GM23338 (cell line): ENCODE data around the gene TCERG1L. TPM values are rescaled to one million over a fixed set of nuclear protein-coding genes. Genes with fewer than 3 reads are reported as not detected.

Source experiments
- ATAC-seq: fragments of 200-7000 bp; cut with Tn5 transposase; 3 replicates; pipeline ENCODE4 v1.9.1; 2020
- DNase-seq: peaks from one replicate; pipeline ENCODE4 v3.0.0-alpha.2; 2015; ENCODE audit warnings: low spot score
- H2AFZ ChIP-seq: fragments of 200-600 bp; sonication (generic); 2 replicates; pipeline ENCODE4 v1.8.0; 2016; ENCODE audit warnings: antibody characterized with exemption, mild to moderate bottlenecking, moderate library complexity
- H3F3A ChIP-seq: fragments of 200-600 bp; sonication (generic); replicated peaks from 2 replicates; pipeline ENCODE4 v1.8.0; 2017; ENCODE audit warnings: antibody characterized with exemption, mixed run types, low read depth
- H3K27ac ChIP-seq: fragments of 200-600 bp; sonication (generic); 2 replicates; pipeline ENCODE4 v1.6.1; 2016; ENCODE audit warnings: low read depth
- H3K27me3 ChIP-seq: fragments of 200-600 bp; sonication (generic); 2 replicates; pipeline ENCODE4 v1.8.0; 2016; ENCODE audit warnings: mild to moderate bottlenecking, mixed run types, moderate library complexity; ENCODE audit not compliant: insufficient read depth
- H3K36me3 ChIP-seq: fragments of 200-600 bp; sonication (generic); 2 replicates; pipeline ENCODE4 v1.8.0; 2016; ENCODE audit warnings: mild to moderate bottlenecking; ENCODE audit not compliant: insufficient read depth
- H3K4me1 ChIP-seq: fragments of 200-600 bp; sonication (generic); 2 replicates; pipeline ENCODE4 v1.8.0; 2016; ENCODE audit warnings: mild to moderate bottlenecking, moderate library complexity; ENCODE audit not compliant: insufficient read depth
- H3K4me2 ChIP-seq: fragments of 200-600 bp; sonication (generic); 2 replicates; pipeline ENCODE4 v1.7.1; 2017; ENCODE audit warnings: mixed run types
- H3K4me3 ChIP-seq: fragments of 200-600 bp; sonication (generic); 2 replicates; pipeline ENCODE4 v1.6.1; 2016; ENCODE audit warnings: mixed run types
- H3K79me2 ChIP-seq: fragments of 200-600 bp; sonication (generic); replicated peaks from 2 replicates; pipeline ENCODE4 v1.8.0; 2017; ENCODE audit warnings: mild to moderate bottlenecking; ENCODE audit not compliant: insufficient read depth
- H3K9me2 ChIP-seq: fragments of 200-600 bp; sonication (generic); 2 replicates; pipeline ENCODE4 v1.8.0; 2017; ENCODE audit not compliant: insufficient read depth
- H4K20me1 ChIP-seq: fragments of 200-600 bp; sonication (generic); replicated peaks from 2 replicates; pipeline ENCODE4 v1.8.0; 2017; ENCODE audit warnings: mild to moderate bottlenecking; ENCODE audit not compliant: insufficient read depth
- H3K27ac Mint-ChIP-seq: 2 replicates; pipeline ENCODE4 v1.8.0; 2020; ENCODE audit warnings: inconsistent platforms, mild to moderate bottlenecking, moderate library complexity, mixed read lengths
- H3K27me3 Mint-ChIP-seq: 3 replicates; pipeline ENCODE4 v1.8.0; 2022; ENCODE audit warnings: low read depth, mild to moderate bottlenecking, moderate library complexity, mixed read lengths, inconsistent platforms; ENCODE audit not compliant: insufficient read depth, poor library complexity
- H3K36me3 Mint-ChIP-seq: 3 replicates; pipeline ENCODE4 v1.8.0; 2021; ENCODE audit warnings: low read depth, mild to moderate bottlenecking, inconsistent platforms, moderate library complexity, mixed read lengths
- H3K4me1 Mint-ChIP-seq: 3 replicates; pipeline ENCODE4 v1.8.0; 2020; ENCODE audit warnings: mild to moderate bottlenecking, inconsistent platforms, mixed read lengths
- H3K4me3 Mint-ChIP-seq: 3 replicates; pipeline ENCODE4 v1.8.0; 2021; ENCODE audit warnings: moderate library complexity, mild to moderate bottlenecking, inconsistent platforms, mixed read lengths
- H3K9me3 Mint-ChIP-seq: 3 replicates; pipeline ENCODE4 v1.8.0; 2020; ENCODE audit warnings: moderate library complexity, mild to moderate bottlenecking, inconsistent platforms, mixed read lengths
- CREB1 ChIP-seq: fragments of 250-450 bp; sonication (Bioruptor Pico); IDR thresholded peaks from 2 replicates; pipeline ENCODE4 v1.5.0; 2020; ENCODE audit warnings: low read depth, mild to moderate bottlenecking, moderate library complexity
- EZH2 ChIP-seq: fragments of 200-600 bp; sonication (generic); IDR thresholded peaks from one replicate; pipeline ENCODE4 v1.8.0; 2017; ENCODE audit warnings: antibody characterized with exemption, mild to moderate bottlenecking, low read depth; ENCODE audit not compliant: unreplicated experiment
- EZH2phosphoT487 ChIP-seq: fragments of 200-600 bp; sonication (generic); IDR thresholded peaks from one replicate; pipeline ENCODE4 v1.8.1; 2018; ENCODE audit warnings: antibody characterized with exemption; ENCODE audit not compliant: unreplicated experiment
- JUNB ChIP-seq: IDR thresholded peaks from one replicate; pipeline ENCODE4 v1.6.1; 2016; ENCODE audit warnings: antibody characterized with exemption; ENCODE audit not compliant: unreplicated experiment
- NANOG ChIP-seq: IDR thresholded peaks from 2 replicates; pipeline ENCODE4 v1.6.1; 2016; ENCODE audit warnings: antibody characterized with exemption, borderline replicate concordance
- POLR2AphosphoS5 ChIP-seq: IDR thresholded peaks from 2 replicates; pipeline ENCODE4 v1.6.1; 2016; ENCODE audit warnings: antibody characterized with exemption, low read depth
- STAT1 ChIP-seq: IDR thresholded peaks from one replicate; pipeline ENCODE4 v1.6.1; 2016; ENCODE audit warnings: antibody characterized with exemption; ENCODE audit not compliant: unreplicated experiment
- ZNF114 ChIP-seq: fragments of 250-450 bp; sonication (Bioruptor Pico); IDR thresholded peaks from 2 replicates; pipeline ENCODE4 v1.5.0; 2020; ENCODE audit warnings: mild to moderate bottlenecking, moderate library complexity
- ZNF331 ChIP-seq: fragments of 250-450 bp; sonication (Bioruptor Pico); IDR thresholded peaks from 2 replicates; pipeline ENCODE4 v1.5.0; 2020; ENCODE audit warnings: low read depth, mild to moderate bottlenecking, moderate library complexity
- polyA plus RNA-seq: library from polyadenylated mRNA; unstranded; fragments of >200 nt; fragmentation: Nextera tagmentation; extraction: Ambion mirVana; gene quantifications from 2 replicates; pipeline ENCODE4 v1.2.1, GENCODE V29; 2016
- total RNA-seq: library from RNA; depleted of rRNA; stranded (reverse); fragments of >200 nt; shearing (Covaris generic); gene quantifications from 2 replicates; pipeline ENCODE4 v1.2.3, GENCODE V29; 2014
- TF ChIP-seq, protein P1 (sequence below): fragments of 250-450 bp; sonication (Bioruptor Pico); IDR thresholded peaks from 2 replicates; pipeline ENCODE4 v1.5.0; 2020; ENCODE audit warnings: mild to moderate bottlenecking, moderate library complexity
- TF ChIP-seq, protein P2 (sequence below): IDR thresholded peaks from one replicate; pipeline ENCODE4 v1.6.1; 2018; ENCODE audit warnings: antibody characterized with exemption; ENCODE audit not compliant: unreplicated experiment
- TF ChIP-seq, protein P3 (sequence below), 2 experiments: fragments of 200-600 bp in 1 of 2; sonication (generic) in 1 of 2; conservative IDR thresholded peaks; 2 replicates each; pipeline versions ENCODE4 v1.5.1 to v1.6.1; 2016 to 2017; ENCODE audit warnings: antibody characterized with exemption in 2 of 2, low read depth in 2 of 2, mild to moderate bottlenecking in 2 of 2, moderate library complexity in 1 of 2
- TF ChIP-seq, protein P4 (sequence below): IDR thresholded peaks from 2 replicates; pipeline ENCODE4 v1.6.1; 2016; ENCODE audit warnings: antibody characterized with exemption

The TCERG1L gene
- total and polyA plus RNA-seq, 2 experiments from 2014 or later, result 3.9 to 5.5 TPM

DNA sequence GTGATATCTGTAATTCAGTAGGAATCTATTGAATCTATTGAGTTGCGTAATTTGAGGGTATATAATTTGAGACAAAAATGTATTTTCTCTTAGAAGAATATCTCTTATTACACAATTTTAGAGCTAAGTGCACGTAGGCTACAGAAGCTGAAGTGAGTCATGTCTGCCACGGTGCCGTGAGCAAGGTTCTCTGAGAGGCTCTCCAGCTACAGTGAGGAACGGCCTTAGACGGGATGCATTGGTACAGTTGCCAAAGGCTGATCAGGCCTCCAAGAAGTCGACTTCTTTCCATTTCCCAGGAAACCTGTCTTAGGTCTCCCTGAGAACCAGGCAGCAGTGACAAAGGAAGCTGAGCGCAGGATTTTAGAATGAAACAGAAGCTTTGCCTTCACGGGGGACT is 28.6 kb downstream of the TCERG1L start:
- Histone ChIP-seq H3K4me3 (no peak overlapping the region), H3K4me1 (no peaks in the 10 kb centered on the region), H3K9me2 (no peaks in the 10 kb centered on the region), H3K27ac (no peak overlapping the region), H3K4me2 (no peak overlapping the region), H2AFZ (no peak overlapping the region), H4K20me1 (no peaks in the 10 kb centered on the region), H3K27me3 (no peaks in the 10 kb centered on the region), H3K79me2 (no peaks in the 10 kb centered on the region), H3F3A (no peaks in the 10 kb centered on the region), H3K36me3 (no peaks in the 10 kb centered on the region)
- H3K27me3 Mint-ChIP-seq, result no peaks in the 10 kb centered on the region
- ATAC-seq (no peak), DNase-seq (no peak)
- TF ChIP-seq, protein P1, sequence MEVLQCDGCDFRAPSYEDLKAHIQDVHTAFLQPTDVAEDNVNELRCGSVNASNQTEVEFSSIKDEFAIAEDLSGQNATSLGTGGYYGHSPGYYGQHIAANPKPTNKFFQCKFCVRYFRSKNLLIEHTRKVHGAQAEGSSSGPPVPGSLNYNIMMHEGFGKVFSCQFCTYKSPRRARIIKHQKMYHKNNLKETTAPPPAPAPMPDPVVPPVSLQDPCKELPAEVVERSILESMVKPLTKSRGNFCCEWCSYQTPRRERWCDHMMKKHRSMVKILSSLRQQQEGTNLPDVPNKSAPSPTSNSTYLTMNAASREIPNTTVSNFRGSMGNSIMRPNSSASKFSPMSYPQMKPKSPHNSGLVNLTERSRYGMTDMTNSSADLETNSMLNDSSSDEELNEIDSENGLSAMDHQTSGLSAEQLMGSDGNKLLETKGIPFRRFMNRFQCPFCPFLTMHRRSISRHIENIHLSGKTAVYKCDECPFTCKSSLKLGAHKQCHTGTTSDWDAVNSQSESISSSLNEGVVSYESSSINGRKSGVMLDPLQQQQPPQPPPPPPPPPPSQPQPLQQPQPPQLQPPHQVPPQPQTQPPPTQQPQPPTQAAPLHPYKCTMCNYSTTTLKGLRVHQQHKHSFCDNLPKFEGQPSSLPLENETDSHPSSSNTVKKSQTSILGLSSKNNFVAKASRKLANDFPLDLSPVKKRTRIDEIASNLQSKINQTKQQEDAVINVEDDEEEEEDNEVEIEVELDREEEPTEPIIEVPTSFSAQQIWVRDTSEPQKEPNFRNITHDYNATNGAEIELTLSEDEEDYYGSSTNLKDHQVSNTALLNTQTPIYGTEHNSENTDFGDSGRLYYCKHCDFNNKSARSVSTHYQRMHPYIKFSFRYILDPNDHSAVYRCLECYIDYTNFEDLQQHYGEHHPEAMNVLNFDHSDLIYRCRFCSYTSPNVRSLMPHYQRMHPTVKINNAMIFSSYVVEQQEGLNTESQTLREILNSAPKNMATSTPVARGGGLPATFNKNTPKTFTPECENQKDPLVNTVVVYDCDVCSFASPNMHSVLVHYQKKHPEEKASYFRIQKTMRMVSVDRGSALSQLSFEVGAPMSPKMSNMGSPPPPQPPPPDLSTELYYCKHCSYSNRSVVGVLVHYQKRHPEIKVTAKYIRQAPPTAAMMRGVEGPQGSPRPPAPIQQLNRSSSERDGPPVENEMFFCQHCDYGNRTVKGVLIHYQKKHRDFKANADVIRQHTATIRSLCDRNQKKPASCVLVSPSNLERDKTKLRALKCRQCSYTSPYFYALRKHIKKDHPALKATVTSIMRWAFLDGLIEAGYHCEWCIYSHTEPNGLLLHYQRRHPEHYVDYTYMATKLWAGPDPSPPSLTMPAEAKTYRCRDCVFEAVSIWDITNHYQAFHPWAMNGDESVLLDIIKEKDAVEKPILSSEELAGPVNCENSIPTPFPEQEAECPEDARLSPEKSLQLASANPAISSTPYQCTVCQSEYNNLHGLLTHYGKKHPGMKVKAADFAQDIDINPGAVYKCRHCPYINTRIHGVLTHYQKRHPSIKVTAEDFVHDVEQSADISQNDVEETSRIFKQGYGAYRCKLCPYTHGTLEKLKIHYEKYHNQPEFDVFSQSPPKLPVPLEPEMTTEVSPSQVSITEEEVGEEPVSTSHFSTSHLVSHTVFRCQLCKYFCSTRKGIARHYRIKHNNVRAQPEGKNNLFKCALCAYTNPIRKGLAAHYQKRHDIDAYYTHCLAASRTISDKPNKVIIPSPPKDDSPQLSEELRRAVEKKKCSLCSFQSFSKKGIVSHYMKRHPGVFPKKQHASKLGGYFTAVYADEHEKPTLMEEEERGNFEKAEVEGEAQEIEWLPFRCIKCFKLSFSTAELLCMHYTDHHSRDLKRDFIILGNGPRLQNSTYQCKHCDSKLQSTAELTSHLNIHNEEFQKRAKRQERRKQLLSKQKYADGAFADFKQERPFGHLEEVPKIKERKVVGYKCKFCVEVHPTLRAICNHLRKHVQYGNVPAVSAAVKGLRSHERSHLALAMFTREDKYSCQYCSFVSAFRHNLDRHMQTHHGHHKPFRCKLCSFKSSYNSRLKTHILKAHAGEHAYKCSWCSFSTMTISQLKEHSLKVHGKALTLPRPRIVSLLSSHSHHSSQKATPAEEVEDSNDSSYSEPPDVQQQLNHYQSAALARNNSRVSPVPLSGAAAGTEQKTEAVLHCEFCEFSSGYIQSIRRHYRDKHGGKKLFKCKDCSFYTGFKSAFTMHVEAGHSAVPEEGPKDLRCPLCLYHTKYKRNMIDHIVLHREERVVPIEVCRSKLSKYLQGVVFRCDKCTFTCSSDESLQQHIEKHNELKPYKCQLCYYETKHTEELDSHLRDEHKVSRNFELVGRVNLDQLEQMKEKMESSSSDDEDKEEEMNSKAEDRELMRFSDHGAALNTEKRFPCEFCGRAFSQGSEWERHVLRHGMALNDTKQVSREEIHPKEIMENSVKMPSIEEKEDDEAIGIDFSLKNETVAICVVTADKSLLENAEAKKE, result no peak
- TF ChIP-seq JUNB (no peak), EZH2phosphoT487 (no peak), STAT1 (no peak), EZH2 (no peak), ZNF331 (CRISPR knock-in tag) (no peak), CREB1 (no peak), NANOG (no peak), POLR2AphosphoS5 (no peak), ZNF114 (CRISPR knock-in tag) (no peak)
- TF ChIP-seq, protein P2, sequence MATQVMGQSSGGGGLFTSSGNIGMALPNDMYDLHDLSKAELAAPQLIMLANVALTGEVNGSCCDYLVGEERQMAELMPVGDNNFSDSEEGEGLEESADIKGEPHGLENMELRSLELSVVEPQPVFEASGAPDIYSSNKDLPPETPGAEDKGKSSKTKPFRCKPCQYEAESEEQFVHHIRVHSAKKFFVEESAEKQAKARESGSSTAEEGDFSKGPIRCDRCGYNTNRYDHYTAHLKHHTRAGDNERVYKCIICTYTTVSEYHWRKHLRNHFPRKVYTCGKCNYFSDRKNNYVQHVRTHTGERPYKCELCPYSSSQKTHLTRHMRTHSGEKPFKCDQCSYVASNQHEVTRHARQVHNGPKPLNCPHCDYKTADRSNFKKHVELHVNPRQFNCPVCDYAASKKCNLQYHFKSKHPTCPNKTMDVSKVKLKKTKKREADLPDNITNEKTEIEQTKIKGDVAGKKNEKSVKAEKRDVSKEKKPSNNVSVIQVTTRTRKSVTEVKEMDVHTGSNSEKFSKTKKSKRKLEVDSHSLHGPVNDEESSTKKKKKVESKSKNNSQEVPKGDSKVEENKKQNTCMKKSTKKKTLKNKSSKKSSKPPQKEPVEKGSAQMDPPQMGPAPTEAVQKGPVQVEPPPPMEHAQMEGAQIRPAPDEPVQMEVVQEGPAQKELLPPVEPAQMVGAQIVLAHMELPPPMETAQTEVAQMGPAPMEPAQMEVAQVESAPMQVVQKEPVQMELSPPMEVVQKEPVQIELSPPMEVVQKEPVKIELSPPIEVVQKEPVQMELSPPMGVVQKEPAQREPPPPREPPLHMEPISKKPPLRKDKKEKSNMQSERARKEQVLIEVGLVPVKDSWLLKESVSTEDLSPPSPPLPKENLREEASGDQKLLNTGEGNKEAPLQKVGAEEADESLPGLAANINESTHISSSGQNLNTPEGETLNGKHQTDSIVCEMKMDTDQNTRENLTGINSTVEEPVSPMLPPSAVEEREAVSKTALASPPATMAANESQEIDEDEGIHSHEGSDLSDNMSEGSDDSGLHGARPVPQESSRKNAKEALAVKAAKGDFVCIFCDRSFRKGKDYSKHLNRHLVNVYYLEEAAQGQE, result no peak
- TF ChIP-seq, protein P3, sequence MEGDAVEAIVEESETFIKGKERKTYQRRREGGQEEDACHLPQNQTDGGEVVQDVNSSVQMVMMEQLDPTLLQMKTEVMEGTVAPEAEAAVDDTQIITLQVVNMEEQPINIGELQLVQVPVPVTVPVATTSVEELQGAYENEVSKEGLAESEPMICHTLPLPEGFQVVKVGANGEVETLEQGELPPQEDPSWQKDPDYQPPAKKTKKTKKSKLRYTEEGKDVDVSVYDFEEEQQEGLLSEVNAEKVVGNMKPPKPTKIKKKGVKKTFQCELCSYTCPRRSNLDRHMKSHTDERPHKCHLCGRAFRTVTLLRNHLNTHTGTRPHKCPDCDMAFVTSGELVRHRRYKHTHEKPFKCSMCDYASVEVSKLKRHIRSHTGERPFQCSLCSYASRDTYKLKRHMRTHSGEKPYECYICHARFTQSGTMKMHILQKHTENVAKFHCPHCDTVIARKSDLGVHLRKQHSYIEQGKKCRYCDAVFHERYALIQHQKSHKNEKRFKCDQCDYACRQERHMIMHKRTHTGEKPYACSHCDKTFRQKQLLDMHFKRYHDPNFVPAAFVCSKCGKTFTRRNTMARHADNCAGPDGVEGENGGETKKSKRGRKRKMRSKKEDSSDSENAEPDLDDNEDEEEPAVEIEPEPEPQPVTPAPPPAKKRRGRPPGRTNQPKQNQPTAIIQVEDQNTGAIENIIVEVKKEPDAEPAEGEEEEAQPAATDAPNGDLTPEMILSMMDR (conservative IDR thresholded peaks at IDR 0.05; ENCODE audit: low read depth in 2 of 2), result no peak
- TF ChIP-seq, protein P4, sequence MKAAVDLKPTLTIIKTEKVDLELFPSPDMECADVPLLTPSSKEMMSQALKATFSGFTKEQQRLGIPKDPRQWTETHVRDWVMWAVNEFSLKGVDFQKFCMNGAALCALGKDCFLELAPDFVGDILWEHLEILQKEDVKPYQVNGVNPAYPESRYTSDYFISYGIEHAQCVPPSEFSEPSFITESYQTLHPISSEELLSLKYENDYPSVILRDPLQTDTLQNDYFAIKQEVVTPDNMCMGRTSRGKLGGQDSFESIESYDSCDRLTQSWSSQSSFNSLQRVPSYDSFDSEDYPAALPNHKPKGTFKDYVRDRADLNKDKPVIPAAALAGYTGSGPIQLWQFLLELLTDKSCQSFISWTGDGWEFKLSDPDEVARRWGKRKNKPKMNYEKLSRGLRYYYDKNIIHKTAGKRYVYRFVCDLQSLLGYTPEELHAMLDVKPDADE, result no peak
- peaks cover 86% of the 10 kb centered on the region for H3K9me3 Mint-ChIP-seq
- H3K27ac Mint-ChIP-seq, result no peak overlapping the region
- no peak overlapping the region for H3K4me3 Mint-ChIP-seq
- H3K4me1 Mint-ChIP-seq, result no peaks in the 10 kb centered on the region; the same call in 2 of the 3 replicates
- H3K36me3 Mint-ChIP-seq, result peaks cover 7% of the 10 kb centered on the region; the same call in 2 of the 3 replicates
